ENCODE results near the gene SHPK.
A peak's percentile ranks its signal among the peaks of the same experiment; 100 is the strongest.

The SHPK gene

GRCh38 chr17:3636154-3636907, at the start of gene SHPK, which contains the start of gene CTNS:
Gene SHPK (minus strand): TSS chr17:3636250. CDS start chr17:3636219, 31 bp downstream.
Gene CTNS (plus strand): TSS chr17:3636760. CDS start chr17:3640207, 3,447 bp downstream.
- DNase-seq = peak; percentile 96 to 97

DNA sequence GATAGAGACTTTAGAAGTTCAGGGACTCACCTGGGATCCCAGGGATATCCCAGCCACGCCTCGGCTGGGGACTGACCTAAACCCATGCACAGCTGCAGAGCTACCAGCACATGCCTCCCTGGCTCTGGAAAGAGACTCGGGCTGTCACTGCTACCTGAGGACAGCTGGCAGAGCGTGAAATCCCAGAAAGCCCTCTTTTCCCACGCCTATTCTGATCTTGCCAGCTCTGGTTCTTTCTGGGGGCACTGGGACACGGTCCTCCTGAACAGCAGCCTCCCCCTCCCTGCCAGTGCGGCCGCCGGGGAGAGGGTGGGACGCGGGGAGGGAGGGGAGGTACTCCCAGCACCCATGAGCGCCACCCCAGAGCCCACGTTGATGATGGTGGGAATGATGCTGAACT, 49.1 kb upstream of the SHPK start:
- no peak for DNase-seq

DNA sequence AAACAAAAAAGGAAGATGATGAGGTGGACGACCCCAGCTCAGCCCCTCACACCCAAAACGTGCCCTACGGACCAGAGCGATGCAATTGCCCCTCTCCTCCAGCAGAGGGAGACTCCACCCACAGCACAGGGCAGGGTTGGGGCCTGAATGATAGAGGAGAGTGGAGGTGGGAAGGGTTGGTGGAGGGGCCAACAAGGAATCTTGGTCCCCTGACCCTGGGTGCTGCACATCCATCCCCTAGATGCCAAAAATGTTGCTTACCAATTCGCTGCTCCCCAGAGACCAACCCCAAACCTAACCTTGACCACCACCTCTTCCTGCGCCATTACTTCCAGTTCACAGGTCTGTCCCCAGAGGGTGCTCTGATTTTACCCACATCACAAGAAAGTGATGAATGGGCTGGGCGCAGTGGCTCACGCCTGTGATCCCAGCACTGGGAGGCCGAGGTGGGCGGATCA, 47.0 kb upstream of the SHPK start:
- no peak for DNase-seq

DNA sequence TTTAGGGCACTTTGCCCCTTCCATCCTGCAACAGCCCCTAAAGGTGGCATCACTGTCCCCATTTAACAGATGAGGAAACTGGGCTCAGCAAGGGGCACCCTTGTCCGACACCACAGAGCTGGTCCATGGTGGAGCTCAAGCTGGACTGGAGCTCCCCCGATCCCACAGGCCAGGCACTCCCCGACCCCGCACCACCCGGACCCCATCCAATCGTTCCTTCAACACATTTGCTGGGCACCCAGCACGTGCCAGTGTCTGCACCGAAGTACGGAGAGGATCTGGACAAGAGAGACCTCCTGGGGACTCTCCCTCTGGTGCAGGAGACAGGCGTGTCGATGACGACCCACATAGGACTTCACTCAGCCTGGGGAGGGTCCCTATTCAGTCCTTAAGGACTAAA, 46.0 kb upstream of the SHPK start:
- no peak for DNase-seq

DNA sequence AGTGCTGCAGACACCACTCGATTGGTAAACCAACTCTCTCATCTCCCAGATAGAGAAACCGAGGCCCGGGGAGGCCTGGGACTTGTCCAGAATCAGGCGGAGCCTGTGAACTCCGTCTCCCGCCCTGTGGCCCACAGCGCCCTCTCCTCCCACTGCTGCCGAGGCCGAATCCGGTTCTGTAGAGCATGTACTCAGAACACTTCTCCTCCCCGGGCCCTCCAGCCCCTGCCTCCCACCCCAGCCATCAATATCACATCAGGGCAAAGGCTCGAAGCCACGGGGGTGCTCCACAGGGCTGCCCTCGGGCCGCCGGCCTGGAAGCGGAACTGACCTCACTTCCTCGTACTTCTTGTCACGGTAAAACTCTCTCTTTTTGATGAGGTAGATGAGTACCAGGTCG, 45.5 kb upstream of the SHPK start:
- no peak for DNase-seq

- no peak for DNase-seq
Measured at GRCh38 chr17:3681057-3681456, 45.0 kb upstream of the SHPK start.

DNA sequence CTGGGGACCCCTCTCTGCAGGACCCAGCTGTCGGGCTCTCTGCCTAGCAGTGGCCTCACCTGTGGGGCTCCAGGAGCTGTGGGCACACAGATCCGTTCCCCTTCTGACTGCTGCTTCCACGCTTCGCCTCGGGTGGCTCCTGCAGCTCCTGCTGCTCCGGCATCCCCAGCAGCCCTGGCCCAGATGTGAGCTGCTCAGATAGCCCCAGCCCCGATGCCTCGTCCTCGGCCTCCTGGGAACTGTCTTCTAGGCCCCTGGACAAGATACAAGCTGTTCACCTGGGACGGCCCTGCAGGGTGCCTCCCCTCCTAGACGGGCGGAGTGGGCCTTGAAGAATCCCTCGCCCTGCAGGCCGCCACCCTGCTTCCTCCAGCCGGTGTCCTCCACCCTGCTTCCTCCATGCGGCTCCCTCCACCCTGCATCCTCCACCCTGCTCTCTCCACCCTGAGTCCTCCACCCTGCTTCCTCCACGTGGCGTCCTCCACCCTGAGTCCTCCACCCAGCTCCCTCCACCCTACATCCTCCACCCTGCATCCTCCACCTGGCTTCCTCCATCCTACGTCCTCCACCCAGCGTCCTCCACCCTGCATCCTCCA, 43.6 kb upstream of the SHPK start:
- DNase-seq = no peak

GRCh38 chr17:3678821-3679530, 42.9 kb upstream of the SHPK start:
- no peak for DNase-seq

GRCh38 chr17:3678095-3678820, 42.2 kb upstream of the SHPK start:
- DNase-seq = no peak

DNA sequence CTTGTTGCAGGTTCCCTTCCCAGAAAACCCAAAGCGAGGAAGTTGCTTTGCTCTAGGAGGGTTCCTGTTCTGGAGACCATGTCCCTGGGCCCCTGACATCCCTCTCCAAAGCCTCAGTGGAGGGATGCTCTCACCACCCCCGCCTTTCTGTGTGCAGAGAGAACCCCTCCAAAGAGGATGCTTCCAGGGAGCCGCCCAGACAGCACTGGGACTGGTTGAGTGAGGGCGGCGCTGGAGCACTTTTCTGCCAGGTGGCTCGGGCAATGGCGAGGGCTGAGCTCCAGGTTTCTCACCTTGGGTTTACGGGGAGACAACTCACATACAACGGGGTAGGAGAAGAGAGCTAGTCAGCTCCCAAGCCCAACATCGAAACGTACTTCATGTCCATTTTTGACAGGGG, 39.8 kb upstream of the SHPK start:
- DNase-seq = no peak

DNA sequence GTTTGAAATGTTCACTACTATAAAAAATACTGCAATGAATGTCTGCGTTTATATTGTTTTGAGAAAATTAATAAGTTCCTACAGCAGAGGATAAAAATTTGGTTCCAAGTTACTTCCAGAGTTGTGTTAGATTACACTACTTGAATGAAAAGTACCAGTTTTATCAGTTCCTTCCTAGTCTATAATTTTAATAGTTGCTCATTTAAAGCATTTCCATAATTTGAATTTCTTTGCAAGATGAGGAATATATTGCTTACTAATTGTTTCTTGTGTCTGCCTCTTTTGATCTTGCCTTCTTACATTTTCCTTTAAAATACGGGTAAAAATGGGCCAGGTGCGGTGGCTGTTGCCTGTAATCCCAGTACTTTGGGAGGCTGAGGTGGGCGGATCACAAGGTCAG, 36.5 kb upstream of the SHPK start:
- no peak for DNase-seq

DNA sequence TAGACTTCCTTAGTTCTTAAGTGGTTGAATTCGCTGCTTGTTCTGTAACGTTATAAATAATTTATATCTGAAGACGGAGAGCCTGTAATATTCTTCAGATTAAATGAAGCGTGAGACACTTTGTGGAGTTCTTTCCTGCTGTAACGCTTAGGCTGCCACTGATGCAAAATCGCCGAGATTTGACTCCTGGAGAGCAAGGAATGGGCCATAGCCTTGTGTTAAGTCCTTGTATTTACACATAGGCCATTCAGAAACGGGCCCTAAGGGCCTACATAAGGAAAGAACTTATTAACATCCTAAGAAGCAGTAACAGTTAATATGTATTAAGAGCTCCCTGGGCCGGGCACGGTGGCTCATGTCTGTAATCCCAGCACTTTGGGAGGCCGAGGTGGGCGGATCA, 33.5 kb upstream of the SHPK start:
- DNase-seq = no peak

GRCh38 chr17:3669085-3669347, 33.0 kb upstream of the SHPK start:
- DNase-seq = no peak

DNA sequence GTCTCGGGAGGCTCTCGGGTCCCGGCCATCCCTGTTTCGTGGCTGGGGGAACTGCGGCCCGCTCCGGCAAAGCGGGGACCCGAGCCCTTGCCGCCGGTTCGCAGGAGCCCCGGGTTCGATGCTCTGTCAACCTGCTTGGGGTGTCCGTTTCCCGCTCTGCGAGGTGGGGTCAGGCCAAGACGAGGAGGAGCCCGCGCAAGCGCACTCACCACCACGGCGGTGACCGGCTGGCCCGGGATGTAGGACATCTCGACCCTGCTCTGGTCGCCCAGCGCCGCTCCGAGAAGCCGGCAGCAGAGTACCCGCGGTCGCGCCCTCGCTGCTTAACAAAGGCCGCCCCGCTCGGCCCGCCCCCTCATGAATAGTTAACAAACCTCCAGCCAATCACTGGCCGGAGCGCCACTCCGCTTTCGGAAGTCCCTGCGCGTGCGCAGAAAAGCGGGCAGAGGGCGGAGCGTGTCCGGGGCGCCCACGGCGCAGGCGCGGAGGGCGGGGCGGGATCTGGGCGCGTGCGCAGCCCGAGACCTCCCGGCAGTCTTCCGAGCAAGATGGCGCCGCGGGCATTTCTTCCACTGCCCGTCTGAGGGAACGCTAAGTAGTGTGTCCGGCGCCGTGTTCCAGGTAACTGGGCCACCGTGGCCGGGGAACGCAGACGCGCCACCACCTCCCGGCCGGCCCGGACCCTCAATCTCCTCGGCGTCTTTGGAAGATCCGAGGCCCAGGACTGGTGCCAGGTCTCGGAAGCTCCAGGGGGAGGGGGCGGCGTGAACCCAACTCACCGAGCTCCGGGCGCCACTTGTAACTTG, 32.4 kb upstream of the SHPK start, which contains the start of the genes EMC6 and TAX1BP3:
Gene EMC6, plus strand, starts transcription at position 534 of the 806 bp plus-strand sequence. CDS start 335 bp downstream, outside the sequence.
Gene TAX1BP3, minus strand, starts transcription at position 300 of the 806 bp plus-strand sequence. Its CDS starts 52 bp downstream, at position 248.
- peak; percentile 73 to 98 for DNase-seq

GRCh38 chr17:3667366-3668278, 31.6 kb upstream of the SHPK start:
- no peak for DNase-seq

DNA sequence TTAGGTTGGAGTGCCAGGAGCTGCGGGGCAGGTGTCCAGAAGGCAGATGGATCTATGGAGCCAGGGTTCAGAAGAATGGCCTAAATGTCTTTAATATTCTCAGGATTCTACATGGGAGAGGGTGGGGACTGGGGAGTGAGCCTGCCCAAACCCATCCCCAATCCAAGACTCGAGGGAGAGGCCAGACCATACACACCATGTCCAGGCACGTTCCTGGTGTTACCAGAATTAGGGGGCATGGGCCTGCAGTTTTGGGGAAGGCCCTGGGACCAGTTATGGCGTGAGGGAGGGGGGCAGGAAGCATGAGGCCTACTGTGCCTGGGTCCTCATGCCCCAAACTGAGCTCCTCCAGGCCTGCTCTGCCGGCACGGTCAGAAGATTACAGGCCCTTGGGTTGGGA, 30.5 kb upstream of the SHPK start:
- no peak for DNase-seq

GRCh38 chr17:3665834-3666233, 29.8 kb upstream of the SHPK start:
- DNase-seq = no peak

- no peak for DNase-seq
Measured at GRCh38 chr17:3663102-3664011, 27.3 kb upstream of the SHPK start.

DNA sequence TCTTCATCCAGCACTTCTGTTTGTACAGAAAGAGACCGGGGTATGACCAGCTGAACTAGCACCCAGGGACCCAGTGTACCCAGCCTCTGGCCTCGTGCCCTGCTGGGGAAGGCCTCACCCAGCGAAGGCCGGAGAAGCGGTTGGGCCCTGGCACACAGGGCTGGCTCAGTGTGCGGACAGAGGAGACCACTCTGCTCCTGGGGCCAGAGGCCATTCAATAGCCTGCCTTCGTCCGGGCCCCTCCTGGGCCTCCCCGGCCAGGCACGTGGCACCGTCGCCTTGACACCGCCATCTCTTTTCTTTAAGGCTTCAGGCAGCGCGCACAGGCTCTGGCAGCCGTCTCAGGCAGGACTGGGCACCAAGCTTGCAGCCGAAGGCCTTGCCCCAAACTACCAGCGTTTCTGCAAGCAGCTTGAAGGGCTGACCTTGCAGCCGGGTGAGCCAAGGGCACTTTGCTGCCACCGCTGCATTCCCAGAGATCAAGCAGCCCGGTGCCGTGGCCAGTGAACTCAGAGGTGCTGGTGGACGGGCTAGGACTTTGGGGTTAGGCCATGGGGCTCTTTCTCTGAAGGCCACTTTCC, 24.4 kb upstream of the SHPK start:
- no peak for DNase-seq

All from cerebellar nuclear complex (tissue), 1 donor.